ENCODE measurements around the gene DENND1B. TPM values are rescaled to one million over a fixed set of nuclear protein-coding genes. Genes with fewer than 3 reads are reported as not detected.
A peak's percentile ranks its signal among the peaks of the same experiment; 100 is the strongest.

DENND1B gene
- total RNA-seq, 2 experiments from 2014 or later, result 25.5 to 25.9 TPM

GRCh38 chr1:197486946-197487345 lies 288.3 kb downstream of the DENND1B start:
- Mint-ChIP-seq H3K4me1 (peaks cover 1% of the 10 kb centered on the region), H3K27me3 (peaks cover 7% of the 10 kb centered on the region), H3K27ac (no peak overlapping the region), H3K4me3 (no peak overlapping the region), H3K36me3 (no peaks in the 10 kb centered on the region), H3K9me3 (peaks cover 2% of the 10 kb centered on the region)
- POLR2A ChIA-PET, result no interaction called here
- ATAC-seq (ENCODE audit: low read depth) (no peak), DNase-seq (no peak)

DNA sequence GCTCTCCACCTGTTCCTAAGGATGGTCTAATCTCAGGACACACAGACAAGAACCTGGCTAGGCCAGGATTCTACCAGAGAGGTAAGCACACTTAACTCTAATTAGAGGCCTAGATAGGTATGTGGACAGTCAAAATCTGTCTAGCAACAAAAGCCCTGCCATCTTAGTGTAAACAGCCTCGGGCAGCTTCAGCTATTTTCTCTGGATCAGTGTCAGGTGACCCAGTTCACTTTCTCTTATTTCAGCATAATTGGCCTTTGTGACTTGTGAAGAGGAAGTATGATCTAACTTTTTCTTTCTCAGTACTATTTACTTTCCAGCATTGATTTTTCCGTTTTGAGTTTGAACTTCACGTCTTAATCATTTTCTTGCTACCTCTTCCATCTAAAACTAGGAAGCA lies 289.5 kb downstream of the DENND1B start:
- H3K9me3 Mint-ChIP-seq, result peaks cover 2% of the 10 kb centered on the region
- peaks cover 13% of the 10 kb centered on the region for H3K4me1 Mint-ChIP-seq
- no peak for DNase-seq
- POLR2A ChIA-PET, result no interaction called here
- H3K27me3 Mint-ChIP-seq, result peaks cover 7% of the 10 kb centered on the region
- H3K27ac Mint-ChIP-seq, result no peak overlapping the region
- H3K4me3 Mint-ChIP-seq, result no peak overlapping the region
- ATAC-seq (ENCODE audit: low read depth), result no peak
- no peaks in the 10 kb centered on the region for H3K36me3 Mint-ChIP-seq

DNA sequence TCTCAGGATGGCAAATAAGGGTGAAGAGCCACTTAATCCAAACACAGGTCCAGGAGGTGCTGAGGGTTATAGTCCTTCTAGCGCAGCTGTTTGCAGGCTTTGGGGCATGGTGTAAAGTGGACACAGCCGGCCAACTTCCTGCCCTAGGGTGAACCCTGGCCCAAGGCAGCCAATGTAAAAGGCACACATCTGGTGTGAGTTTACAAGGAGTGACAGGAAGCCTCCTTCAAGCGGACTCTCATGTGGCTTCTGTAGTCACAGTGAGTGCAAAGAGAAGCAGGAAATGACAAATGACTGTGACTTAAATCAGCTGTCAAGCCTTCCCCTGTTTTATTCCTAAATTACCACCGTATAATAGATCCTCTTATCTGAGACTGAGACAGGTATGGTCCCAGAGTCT lies 294.2 kb downstream of the DENND1B start:
- no peaks in the 10 kb centered on the region for H3K36me3 Mint-ChIP-seq
- H3K4me3 Mint-ChIP-seq, result peak overlapping the region; percentile 46
- POLR2A ChIA-PET, result interaction anchor here (1.0 kb wide), 1 partner anchor 24 kb away, joined by 3 read pairs; no protein-coding TSS in a partner anchor

DNA sequence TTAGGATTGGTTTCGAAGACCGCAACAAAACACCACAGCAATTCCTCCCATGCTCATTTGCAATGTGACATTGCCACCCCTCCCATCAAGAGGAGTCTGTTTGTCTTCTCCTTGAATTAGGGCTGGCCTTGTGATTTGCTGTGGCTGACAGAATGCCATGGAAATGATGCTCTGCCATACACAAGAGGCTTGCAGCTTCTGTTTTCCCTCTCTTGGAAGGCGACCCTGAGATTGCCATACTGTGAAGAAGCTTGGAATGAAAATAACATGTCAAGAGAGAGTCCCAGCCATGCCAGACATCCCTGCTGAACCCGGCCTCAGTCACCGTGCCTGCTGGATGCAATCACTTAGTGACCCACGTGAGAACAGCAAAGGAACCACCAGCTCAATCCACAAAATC lies 294.8 kb downstream of the DENND1B start:
- POLR2A ChIA-PET, result no interaction called here
- Mint-ChIP-seq H3K27me3 (no peaks in the 10 kb centered on the region), H3K4me3 (no peak overlapping the region), H3K9me3 (peaks cover 2% of the 10 kb centered on the region), H3K27ac (no peak overlapping the region), H3K4me1 (peaks cover 14% of the 10 kb centered on the region), H3K36me3 (no peaks in the 10 kb centered on the region)
- DNase-seq (no peak), ATAC-seq (ENCODE audit: low read depth) (no peak)

More for the DNA sequence above, 294.2 kb downstream of the DENND1B start:
- Mint-ChIP-seq H3K9me3 (peaks cover 2% of the 10 kb centered on the region), H3K4me1 (peaks cover 14% of the 10 kb centered on the region), H3K27ac (peak overlapping the region; percentile 70), H3K27me3 (no peaks in the 10 kb centered on the region)
- peak; percentile 38 for DNase-seq
- ATAC-seq (ENCODE audit: low read depth), result peak; percentile 100

GRCh38 chr1:197472141-197472540 lies 303.1 kb downstream of the DENND1B start:
- Mint-ChIP-seq H3K9me3 (no peaks in the 10 kb centered on the region), H3K4me3 (no peak overlapping the region), H3K27me3 (peaks cover 5% of the 10 kb centered on the region), H3K36me3 (no peaks in the 10 kb centered on the region), H3K27ac (no peak overlapping the region), H3K4me1 (peaks cover 3% of the 10 kb centered on the region)
- no peak for DNase-seq
- ATAC-seq (ENCODE audit: low read depth), result no peak
- POLR2A ChIA-PET, result no interaction called here

GRCh38 chr1:197471248-197471985 lies 303.9 kb downstream of the DENND1B start:
- ATAC-seq (ENCODE audit: low read depth), result no peak
- peaks cover 9% of the 10 kb centered on the region for H3K27me3 Mint-ChIP-seq
- no peak overlapping the region for H3K27ac Mint-ChIP-seq

GRCh38 chr1:197470330-197470729 lies 304.9 kb downstream of the DENND1B start:
- peaks cover 9% of the 10 kb centered on the region for H3K27me3 Mint-ChIP-seq

More at GRCh38 chr1:197471248-197471985, 303.9 kb downstream of the DENND1B start:
- no peaks in the 10 kb centered on the region for H3K36me3 Mint-ChIP-seq
- peaks cover 3% of the 10 kb centered on the region for H3K4me1 Mint-ChIP-seq
- DNase-seq, result no peak
- H3K4me3 Mint-ChIP-seq, result no peak overlapping the region
- POLR2A ChIA-PET, result no interaction called here
- no peaks in the 10 kb centered on the region for H3K9me3 Mint-ChIP-seq

DNA sequence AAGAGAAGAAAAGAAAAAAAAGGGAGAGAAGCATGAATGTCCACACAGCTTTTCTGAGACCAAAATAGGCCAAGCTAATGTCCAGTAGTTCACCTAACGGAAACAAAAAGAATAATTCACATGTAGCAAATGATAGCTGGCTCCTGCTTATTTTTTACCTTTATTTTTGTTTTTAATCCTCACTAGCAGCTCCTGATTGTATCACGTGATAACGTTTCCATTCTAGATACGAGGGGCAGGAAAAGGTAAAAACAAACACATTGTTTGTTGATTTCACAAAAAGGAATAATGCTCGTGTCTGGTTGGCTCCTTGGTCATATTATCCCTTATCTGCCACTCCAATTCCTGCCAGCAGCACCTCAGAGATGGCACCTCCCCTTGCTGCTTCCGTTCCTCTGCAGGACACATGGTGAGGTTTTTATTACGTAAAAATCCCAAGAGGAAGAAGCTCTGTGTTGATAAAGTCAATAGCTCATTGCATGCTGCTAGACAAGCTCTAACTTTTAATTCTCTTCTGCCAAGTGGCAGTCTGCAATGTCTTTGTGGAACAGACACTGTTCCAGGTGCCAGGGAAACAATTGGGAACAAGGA lies 305.6 kb downstream of the DENND1B start:
- Mint-ChIP-seq H3K27ac (no peak overlapping the region), H3K4me1 (peaks cover 3% of the 10 kb centered on the region), H3K36me3 (no peaks in the 10 kb centered on the region), H3K9me3 (no peaks in the 10 kb centered on the region), H3K4me3 (no peak overlapping the region), H3K27me3 (peaks cover 9% of the 10 kb centered on the region)
- ATAC-seq (ENCODE audit: low read depth) (no peak), DNase-seq (no peak)
- POLR2A ChIA-PET, result no interaction called here

More at GRCh38 chr1:197470330-197470729, 304.9 kb downstream of the DENND1B start:
- H3K4me1 Mint-ChIP-seq, result peaks cover 3% of the 10 kb centered on the region
- H3K36me3 Mint-ChIP-seq, result no peaks in the 10 kb centered on the region
- no peak overlapping the region for H3K4me3 Mint-ChIP-seq
- H3K9me3 Mint-ChIP-seq, result no peaks in the 10 kb centered on the region
- no peak overlapping the region for H3K27ac Mint-ChIP-seq
- POLR2A ChIA-PET, result no interaction called here
- no peak for ATAC-seq (ENCODE audit: low read depth)
- no peak for DNase-seq

DNA sequence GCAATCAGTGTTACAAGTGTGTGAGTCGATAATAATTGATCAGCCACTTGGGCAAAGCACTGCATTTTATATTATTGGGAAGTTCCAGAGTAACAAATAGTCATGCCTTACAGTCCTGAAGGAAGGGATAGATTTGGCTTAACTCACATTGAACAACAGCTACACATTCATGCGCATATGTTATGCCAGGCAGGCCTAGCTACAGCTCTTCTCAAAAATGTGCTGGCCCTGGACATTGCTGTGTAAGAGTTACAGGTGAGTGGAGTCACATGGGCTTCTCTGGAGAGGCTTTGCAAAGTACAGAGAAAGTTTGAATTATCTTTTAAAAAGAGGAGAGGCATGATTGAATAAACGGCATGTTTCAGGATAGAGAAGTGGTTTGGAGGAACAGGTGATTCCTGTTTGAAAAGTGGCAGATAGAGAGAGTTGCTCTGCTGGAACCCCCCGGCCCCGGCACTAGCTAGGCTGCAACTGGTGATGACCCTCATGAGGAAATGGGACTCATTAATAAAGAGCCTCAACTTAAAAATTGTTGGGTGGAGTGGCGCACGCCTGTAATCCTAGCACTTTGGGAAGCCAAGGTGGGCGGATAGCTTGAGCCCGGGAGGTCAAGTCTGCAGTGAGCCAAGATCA lies 306.6 kb downstream of the DENND1B start:
- Mint-ChIP-seq H3K27ac (no peak overlapping the region), H3K9me3 (no peaks in the 10 kb centered on the region), H3K4me3 (no peak overlapping the region), H3K27me3 (peaks cover 9% of the 10 kb centered on the region), H3K4me1 (peaks cover 3% of the 10 kb centered on the region), H3K36me3 (no peaks in the 10 kb centered on the region)
- no peak for ATAC-seq (ENCODE audit: low read depth)
- POLR2A ChIA-PET, result no interaction called here
- no peak for DNase-seq

- peaks cover 9% of the 10 kb centered on the region for H3K27me3 Mint-ChIP-seq
- ATAC-seq (ENCODE audit: low read depth) (no peak), DNase-seq (no peak)
- H3K9me3 Mint-ChIP-seq, result no peaks in the 10 kb centered on the region
- H3K4me1 Mint-ChIP-seq, result peaks cover 3% of the 10 kb centered on the region
- POLR2A ChIA-PET, result no interaction called here
- no peak overlapping the region for H3K27ac Mint-ChIP-seq
- no peaks in the 10 kb centered on the region for H3K36me3 Mint-ChIP-seq
- no peak overlapping the region for H3K4me3 Mint-ChIP-seq
Observed at GRCh38 chr1:197467881-197468280, 307.4 kb downstream of the DENND1B start.

- no peak overlapping the region for H3K27ac Mint-ChIP-seq
- no peak for ATAC-seq (ENCODE audit: low read depth)
- H3K27me3 Mint-ChIP-seq, result peaks cover 9% of the 10 kb centered on the region
- H3K36me3 Mint-ChIP-seq, result no peaks in the 10 kb centered on the region
- H3K4me1 Mint-ChIP-seq, result peaks cover 3% of the 10 kb centered on the region
- no peaks in the 10 kb centered on the region for H3K9me3 Mint-ChIP-seq
- POLR2A ChIA-PET, result no interaction called here
- DNase-seq, result no peak
- H3K4me3 Mint-ChIP-seq, result no peak overlapping the region
Observed at GRCh38 chr1:197466813-197467212, 308.5 kb downstream of the DENND1B start.

- Mint-ChIP-seq H3K4me1 (peaks cover 3% of the 10 kb centered on the region), H3K27me3 (peaks cover 8% of the 10 kb centered on the region), H3K36me3 (no peaks in the 10 kb centered on the region), H3K27ac (no peak overlapping the region), H3K9me3 (no peaks in the 10 kb centered on the region), H3K4me3 (no peak overlapping the region)
- no peak for ATAC-seq (ENCODE audit: low read depth)
- DNase-seq, result no peak
- POLR2A ChIA-PET, result no interaction called here
Observed at GRCh38 chr1:197465528-197466327, 309.6 kb downstream of the DENND1B start.

DNA sequence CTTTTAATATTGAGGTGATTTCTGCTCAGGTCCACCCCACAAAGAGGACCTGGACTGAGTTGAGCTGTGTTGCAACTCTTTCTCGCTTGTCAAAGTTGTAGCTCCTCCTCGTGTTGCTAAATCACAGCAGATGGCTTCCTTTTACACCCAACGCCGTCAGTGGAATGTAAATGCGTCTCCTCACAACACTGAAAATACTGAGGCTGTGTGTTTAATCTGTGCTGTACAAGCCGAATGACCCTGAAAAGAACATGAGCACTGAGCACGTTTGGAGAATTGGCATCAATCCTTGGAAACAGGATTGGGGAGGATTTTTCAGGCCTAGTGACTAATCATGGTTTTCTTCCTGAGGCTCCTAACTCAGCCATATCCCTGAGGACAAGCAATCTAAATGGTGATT lies 311.2 kb downstream of the DENND1B start:
- no peaks in the 10 kb centered on the region for H3K36me3 Mint-ChIP-seq
- H3K9me3 Mint-ChIP-seq, result no peaks in the 10 kb centered on the region
- no peak overlapping the region for H3K27ac Mint-ChIP-seq
- peaks cover 8% of the 10 kb centered on the region for H3K27me3 Mint-ChIP-seq
- H3K4me1 Mint-ChIP-seq, result no peaks in the 10 kb centered on the region
- ATAC-seq (ENCODE audit: low read depth) (no peak), DNase-seq (no peak)
- POLR2A ChIA-PET, result no interaction called here
- H3K4me3 Mint-ChIP-seq, result no peak overlapping the region
